Progenitor cell of endocrine pancreas (in vitro differentiated cells): Measurements from ENCODE around the gene TBXAS1. TPM values are rescaled to one million over a fixed set of nuclear protein-coding genes. Genes with fewer than 3 reads are reported as not detected.

ENCODE experiments used
- DNase-seq: peaks from one replicate; pipeline ENCODE4 v3.0.0; 2021; ENCODE audit warnings: low spot score; ENCODE audit not compliant: unreplicated experiment
- H3K27ac Mint-ChIP-seq: 2 replicates; pipeline ENCODE4 v1.8.0; 2021; ENCODE audit warnings: mild to moderate bottlenecking, moderate library complexity, mixed read lengths
- H3K27me3 Mint-ChIP-seq: 2 replicates; pipeline ENCODE4 v1.8.0; 2021; ENCODE audit warnings: mixed read lengths
- H3K36me3 Mint-ChIP-seq: 2 replicates; pipeline ENCODE4 v1.8.0; 2022; ENCODE audit warnings: mixed read lengths; ENCODE audit not compliant: insufficient read depth
- H3K4me1 Mint-ChIP-seq: 2 replicates; pipeline ENCODE4 v1.8.0; 2021; ENCODE audit warnings: low read depth, mixed read lengths
- H3K4me3 Mint-ChIP-seq: 2 replicates; pipeline ENCODE4 v1.8.0; 2021; ENCODE audit warnings: low read depth, mild to moderate bottlenecking, moderate library complexity, mixed read lengths
- H3K9me3 Mint-ChIP-seq: 2 replicates; pipeline ENCODE4 v1.8.0; 2021; ENCODE audit warnings: low read depth, mixed read lengths
- CTCF ChIP-seq: fragments of 200-600 bp; sonication (generic); IDR thresholded peaks from one replicate; pipeline ENCODE4 v1.5.0; 2021; ENCODE audit warnings: antibody characterized with exemption, mild to moderate bottlenecking; ENCODE audit not compliant: unreplicated experiment
- total RNA-seq: library from RNA; stranded (reverse); gene quantifications from 2 replicates; pipeline ENCODE4 v1.2.1, GENCODE V29; 2021

Gene TBXAS1
- total RNA-seq, 1 donor from 2014 or later: 10.4 TPM

DNA sequence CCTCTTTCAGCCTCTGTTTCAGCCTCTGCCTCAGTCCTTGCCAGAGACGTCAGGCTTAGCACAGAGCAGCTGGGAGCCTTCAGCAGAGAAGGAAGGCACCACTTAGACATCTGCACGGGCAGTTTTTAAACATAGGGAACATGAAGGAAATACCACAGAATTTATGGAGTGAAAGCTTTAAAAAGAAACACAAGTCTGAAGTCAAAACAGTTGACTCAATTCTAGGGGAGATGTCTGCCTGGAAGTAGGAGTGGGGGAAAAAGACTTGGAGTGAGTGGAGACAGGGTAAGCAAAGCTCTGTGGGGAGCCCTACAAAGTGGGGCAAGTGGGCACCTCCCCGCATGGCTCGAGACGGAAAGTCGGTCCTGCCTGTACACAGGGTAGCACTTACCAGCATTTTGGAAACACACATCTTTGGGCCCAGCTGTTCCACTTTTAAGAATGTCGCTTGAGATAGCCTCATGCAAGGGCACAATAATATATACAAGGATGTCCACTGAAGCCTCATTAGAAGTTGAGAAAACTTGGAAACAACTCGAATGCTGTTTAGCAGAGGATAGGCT, 5.0 kb upstream of the TBXAS1 start:
- no peak for TF ChIP-seq CTCF
- Mint-ChIP-seq H3K27me3 (no peaks in the 10 kb centered on the region), H3K36me3 (peaks cover 1% of the 10 kb centered on the region), H3K4me1 (peaks cover 4% of the 10 kb centered on the region), H3K4me3 (no peak overlapping the region), H3K9me3 (no peaks in the 10 kb centered on the region), H3K27ac (no peak overlapping the region)
- no peak for DNase-seq

GRCh38 chr7:139825666-139826290, 3.3 kb upstream of the TBXAS1 start:
- H3K4me1 Mint-ChIP-seq: peaks cover 21% of the 10 kb centered on the region
- no peak for DNase-seq
- no peak for TF ChIP-seq CTCF
- H3K9me3 Mint-ChIP-seq: no peaks in the 10 kb centered on the region
- peaks cover 1% of the 10 kb centered on the region for H3K36me3 Mint-ChIP-seq
- H3K4me3 Mint-ChIP-seq: no peak overlapping the region
- no peak overlapping the region for H3K27ac Mint-ChIP-seq
- H3K27me3 Mint-ChIP-seq: no peaks in the 10 kb centered on the region

GRCh38 chr7:139827042-139827441, 2.0 kb upstream of the TBXAS1 start:
- Mint-ChIP-seq H3K27ac (no peak overlapping the region), H3K36me3 (peaks cover 1% of the 10 kb centered on the region), H3K4me1 (peaks cover 25% of the 10 kb centered on the region), H3K27me3 (no peaks in the 10 kb centered on the region), H3K9me3 (no peaks in the 10 kb centered on the region), H3K4me3 (no peak overlapping the region)
- DNase-seq: no peak
- no peak for TF ChIP-seq CTCF

DNA sequence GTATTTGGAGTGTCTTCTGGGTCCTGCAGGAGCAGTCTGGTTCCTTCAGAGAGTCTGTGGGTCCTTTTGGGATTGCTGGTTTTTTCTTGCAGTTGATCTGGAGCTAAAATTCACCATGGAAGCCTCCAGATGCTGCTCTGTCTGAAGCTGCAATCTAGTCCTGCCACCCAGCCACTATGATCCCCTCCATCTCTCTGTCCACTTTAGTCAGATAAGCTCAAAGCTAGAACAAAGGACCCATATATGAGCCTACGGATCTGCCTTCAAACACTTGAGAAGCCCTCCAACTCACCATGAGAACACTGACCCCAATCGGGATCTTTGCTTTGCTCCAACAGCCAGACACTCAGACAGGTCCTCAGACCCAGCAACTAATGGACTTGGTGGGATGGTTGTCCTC, 618 bp upstream of the TBXAS1 start:
- H3K27ac Mint-ChIP-seq: peak overlapping the region; percentile 91
- H3K4me3 Mint-ChIP-seq: no peak overlapping the region
- peaks cover 9% of the 10 kb centered on the region for H3K36me3 Mint-ChIP-seq
- TF ChIP-seq CTCF: no peak
- peaks cover 25% of the 10 kb centered on the region for H3K4me1 Mint-ChIP-seq
- DNase-seq: no peak
- H3K9me3 Mint-ChIP-seq: peaks cover 8% of the 10 kb centered on the region
- no peaks in the 10 kb centered on the region for H3K27me3 Mint-ChIP-seq

DNA sequence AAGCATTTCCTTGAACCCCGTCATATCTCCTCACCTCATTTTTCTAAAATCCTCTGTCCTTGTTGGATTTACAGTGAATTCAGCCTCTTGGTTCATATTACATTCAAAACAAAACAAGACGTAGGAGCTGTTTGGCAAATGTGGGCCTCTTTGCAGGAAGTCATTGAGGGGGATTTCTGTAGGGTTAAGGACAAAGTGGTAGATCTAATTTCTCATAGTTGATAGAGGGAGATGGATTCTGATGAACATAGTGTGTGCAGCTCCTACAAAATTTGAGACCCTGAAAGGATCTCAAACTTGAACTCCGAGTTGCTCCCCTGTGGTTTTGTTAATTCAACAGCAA, 682 bp downstream of the TBXAS1 start:
- DNase-seq: no peak
- peaks cover 18% of the 10 kb centered on the region for H3K36me3 Mint-ChIP-seq
- H3K27ac Mint-ChIP-seq: peak overlapping the region; percentile 91
- peaks cover 25% of the 10 kb centered on the region for H3K4me1 Mint-ChIP-seq
- no peak for TF ChIP-seq CTCF
- H3K27me3 Mint-ChIP-seq: no peaks in the 10 kb centered on the region
- peak overlapping the region; percentile 41 for H3K4me3 Mint-ChIP-seq
- H3K9me3 Mint-ChIP-seq: peaks cover 20% of the 10 kb centered on the region
